NCI-H748 (cell line): ENCODE results near the gene BORCS5.
"Not testable (repeated sequence)": the region's sequence is repeated elsewhere in the genome, so short reads cannot be mapped to it uniquely, and the experiment has no call there.

Experiments used
- DNase-seq: peaks from one replicate; lab custom pipeline; 2025; ENCODE audit not compliant: unreplicated experiment; lab: John Stamatoyannopoulos, UW

BORCS5 gene

GRCh38 chr12:12481631-12482030, 124.8 kb downstream of the BORCS5 start:
- DNase-seq = no peak

DNA sequence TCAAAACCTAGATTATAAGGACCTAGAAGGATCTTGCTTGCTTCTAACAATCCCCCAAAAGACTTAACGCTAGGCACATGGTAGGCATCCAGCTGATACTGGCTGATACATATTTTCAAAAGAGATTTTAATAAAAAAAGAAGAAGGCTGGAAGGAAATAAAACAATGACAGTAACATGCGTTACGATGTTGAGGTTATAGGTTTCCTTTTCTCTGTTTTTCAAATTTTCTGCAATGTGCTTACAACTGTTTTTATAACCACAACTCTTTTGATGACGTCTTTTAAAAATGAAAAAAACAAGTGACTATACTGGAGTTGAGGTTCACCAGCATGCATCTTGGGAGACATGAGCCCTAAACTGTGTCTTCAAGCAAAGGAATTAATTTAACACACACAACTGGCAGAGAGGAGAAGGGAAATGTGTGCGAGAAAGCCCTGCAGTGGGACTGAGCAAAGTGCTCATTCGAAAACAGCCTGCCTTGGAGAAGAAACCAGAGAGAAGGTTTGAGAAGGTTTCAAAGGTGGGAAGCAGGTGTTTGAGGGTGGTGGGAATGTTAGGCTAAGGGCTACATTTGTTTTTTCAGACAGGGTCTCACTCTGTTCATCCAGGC, 125.4 kb downstream of the BORCS5 start:
- DNase-seq = no peak

GRCh38 chr12:12482959-12483358, 126.1 kb downstream of the BORCS5 start:
- DNase-seq = no peak

- DNase-seq = no peak
These were observed 126.6 kb downstream of the BORCS5 start for GRCh38 chr12:12483438-12483837.

- DNase-seq = no peak
These were observed 129.9 kb downstream of the BORCS5 start for GRCh38 chr12:12486661-12487240.

DNA sequence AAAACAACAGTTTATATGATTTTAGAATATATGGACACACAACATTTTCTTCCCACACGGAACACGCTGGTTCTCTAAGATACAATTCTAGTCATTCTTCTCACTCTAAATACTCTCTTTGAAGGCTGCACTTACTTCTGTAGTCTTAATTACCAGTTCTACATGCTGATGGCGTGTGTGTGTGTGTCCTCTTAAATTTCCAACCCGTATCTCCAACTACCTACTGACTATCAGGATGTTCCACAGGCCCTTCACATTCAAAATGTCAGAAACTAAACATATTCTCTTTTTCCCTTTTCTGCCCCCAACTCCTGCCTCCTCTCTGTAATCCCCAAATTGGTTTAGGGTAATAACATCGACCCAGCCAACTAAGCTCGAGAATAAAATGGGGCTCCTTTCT, 130.6 kb downstream of the BORCS5 start:
- DNase-seq = no peak

- DNase-seq = no peak
These were observed 131.4 kb downstream of the BORCS5 start for GRCh38 chr12:12488296-12488695.

GRCh38 chr12:12488823-12489550, 132.1 kb downstream of the BORCS5 start:
- no peak for DNase-seq

DNA sequence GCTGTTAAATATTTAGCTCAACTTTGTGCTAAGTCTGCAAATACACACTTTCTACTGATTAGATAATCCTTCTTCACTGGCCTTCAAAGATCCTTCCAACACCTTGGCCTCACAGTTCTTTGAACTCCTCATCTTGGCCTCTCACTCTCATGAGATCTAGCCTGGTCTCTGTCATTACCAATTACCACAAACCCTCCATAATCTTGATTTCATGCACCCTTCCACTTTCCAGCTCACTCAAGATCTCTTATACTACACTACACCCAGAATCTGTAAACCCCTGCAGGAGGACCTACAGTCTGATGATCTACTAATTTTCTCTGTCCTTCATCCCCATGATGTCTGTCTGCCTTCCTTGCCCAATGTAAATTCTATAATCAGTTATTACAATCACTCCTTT, 134.7 kb downstream of the BORCS5 start:
- DNase-seq = no peak

DNA sequence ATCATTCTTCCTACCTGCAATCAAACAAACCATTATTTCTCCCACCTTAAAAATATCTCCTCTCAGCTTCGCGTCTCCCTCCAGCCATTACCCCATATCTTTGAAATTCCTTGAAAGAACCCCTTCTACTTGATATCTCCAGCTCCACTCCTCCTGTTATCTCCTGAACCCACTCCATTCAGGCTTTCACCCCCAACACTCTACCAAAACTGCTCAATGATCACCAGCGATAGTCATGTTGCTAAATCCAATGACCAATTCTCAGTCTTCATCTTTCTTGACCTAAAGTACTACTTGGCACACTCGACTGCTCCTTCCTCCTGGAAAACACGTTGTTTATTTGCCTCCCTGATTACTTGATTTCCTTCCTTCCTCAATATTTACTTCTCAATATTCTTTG, 135.7 kb downstream of the BORCS5 start:
- DNase-seq = no peak

- DNase-seq = no peak
These were observed 138.7 kb downstream of the BORCS5 start for GRCh38 chr12:12495536-12495935.

DNA sequence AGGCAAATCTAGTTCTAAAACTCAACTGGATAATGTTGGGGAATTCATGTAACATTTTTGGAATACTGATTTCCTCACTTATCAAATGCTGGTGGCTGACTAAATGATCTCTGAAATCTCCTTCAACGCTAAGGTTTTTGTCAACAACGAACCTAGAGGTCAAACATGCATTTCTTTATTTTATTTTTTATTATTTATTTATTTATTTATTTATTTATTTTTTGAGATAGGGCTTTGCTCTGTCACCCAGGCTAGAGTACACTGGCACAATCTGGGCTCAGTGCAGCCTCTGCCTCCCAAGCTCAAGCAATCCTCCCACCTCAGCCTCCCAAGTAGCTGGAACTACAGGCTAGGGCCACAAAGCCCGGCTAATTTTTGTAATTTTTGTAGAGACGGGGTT, 141.3 kb downstream of the BORCS5 start:
- DNase-seq = no peak

- DNase-seq = no peak
These were observed 143.2 kb downstream of the BORCS5 start for GRCh38 chr12:12499909-12500604.

DNA sequence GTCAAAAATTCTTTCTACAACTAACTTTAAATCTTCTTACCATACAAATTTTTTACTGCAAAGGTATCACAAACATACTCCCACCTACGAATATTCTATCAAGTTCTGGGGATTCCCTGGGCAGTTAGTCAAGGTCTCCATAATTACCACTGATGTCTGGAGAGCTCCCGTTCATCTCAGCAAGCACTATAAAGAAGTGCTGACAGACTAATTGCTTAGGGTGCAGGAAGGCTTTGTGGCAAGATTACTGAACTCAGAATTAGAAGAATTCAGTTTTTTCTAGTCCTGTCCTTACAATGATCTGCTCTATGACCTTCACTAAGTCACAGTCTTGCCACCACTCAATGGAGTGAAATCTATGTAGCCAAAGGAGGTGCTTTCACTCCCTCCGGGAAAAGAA, 144.2 kb downstream of the BORCS5 start:
- no peak for DNase-seq

DNA sequence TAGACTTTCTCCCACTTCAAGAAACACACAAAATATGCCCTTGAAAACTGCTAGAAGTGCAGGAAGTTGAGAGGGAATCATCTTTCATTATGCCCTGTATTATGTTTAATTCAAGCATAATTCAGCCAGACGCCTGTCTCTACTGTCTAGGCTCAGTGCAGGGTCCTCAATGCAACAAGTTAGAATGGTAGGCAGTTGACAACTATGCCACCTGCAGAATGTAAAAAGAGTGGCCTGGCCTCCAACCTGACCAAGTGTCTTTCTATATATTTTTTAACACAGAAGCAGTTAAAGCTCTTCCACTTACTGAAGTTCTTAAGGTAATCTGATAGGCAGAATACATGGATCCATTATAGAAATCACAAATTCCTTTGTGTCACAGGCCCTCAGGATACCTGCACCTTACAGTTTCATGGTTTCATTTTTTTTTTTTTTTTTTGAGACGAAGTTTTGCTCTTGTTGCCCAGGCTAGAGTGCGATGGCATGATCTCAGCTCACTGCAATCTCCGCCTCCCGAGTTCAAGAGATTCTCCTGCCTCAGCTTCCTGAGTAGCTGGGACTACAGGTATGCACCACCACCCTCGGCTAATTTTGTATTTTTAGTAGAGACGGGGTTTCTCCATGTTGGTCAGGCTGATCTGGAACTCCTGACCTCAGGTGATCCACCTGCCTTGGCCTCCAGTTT, 145.4 kb downstream of the BORCS5 start:
- not testable (repeated sequence) for DNase-seq

- DNase-seq = no peak
These were observed 145.9 kb downstream of the BORCS5 start for GRCh38 chr12:12502815-12503151.

GRCh38 chr12:12503384-12504078, 146.7 kb downstream of the BORCS5 start:
- DNase-seq = no peak

GRCh38 chr12:12505544-12506495, 148.9 kb downstream of the BORCS5 start:
- DNase-seq = no peak

DNA sequence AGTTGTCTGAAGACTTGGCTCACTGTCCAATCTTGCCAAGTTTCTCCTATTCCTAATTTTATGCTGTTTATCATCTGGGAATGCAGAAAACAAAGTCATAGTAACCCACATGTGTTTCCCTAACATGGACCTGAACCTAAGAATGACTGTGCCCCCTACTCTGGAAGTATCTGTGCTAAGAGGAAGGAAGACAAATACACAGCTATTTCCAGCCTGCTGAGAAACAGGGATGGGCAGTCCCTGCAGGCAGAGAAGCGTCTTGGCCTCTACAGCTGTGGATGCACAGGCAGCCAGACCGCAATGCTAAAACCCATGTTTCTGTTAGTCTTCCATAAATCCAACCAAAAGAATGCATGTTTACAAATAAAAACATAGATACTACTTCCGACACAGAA, 149.6 kb downstream of the BORCS5 start:
- no peak for DNase-seq

DNA sequence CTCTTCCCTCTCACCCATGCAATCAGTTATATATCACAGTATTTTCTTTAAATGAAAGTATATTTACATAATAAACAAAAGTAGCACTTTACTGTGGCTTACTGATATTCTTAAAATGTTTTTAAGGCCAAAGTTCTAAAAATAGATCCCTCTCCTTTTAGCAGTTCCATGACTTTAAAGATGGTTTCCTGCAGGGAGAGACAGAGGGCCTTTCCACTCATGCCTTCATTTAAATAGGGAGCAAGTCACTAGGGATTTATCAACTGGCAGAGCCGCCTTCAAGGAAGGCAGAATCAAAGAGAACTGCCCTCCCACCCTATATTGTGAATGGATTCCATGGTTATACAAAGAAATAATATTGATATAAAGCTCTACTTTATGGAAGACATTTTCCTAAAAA, 150.2 kb downstream of the BORCS5 start:
- no peak for DNase-seq
